Mesenchymal stem cell (in vitro differentiated cells and primary cell): Measurements from ENCODE around the gene C5orf47.

ENCODE experiments used
- DNase-seq: peaks from one replicate; pipeline ENCODE4 v3.0.0-alpha.2; 2013
- H2AFZ ChIP-seq: one replicate; pipeline ENCODE4 v1.6.1; 2013; ENCODE audit warnings: low read depth, mild to moderate bottlenecking, control low read depth, inconsistent platforms, low read length, moderate library complexity
- H2AK5ac ChIP-seq: 2 replicates; pipeline ENCODE4 v1.6.1; 2013; ENCODE audit warnings: low read length, moderate library complexity, mild to moderate bottlenecking, inconsistent platforms; ENCODE audit not compliant: severe bottlenecking
- H2BK120ac ChIP-seq: one replicate; pipeline ENCODE4 v1.6.1; 2013; ENCODE audit warnings: low read depth, mild to moderate bottlenecking, inconsistent platforms, low read length, moderate library complexity
- H2BK12ac ChIP-seq, 2 experiments: one replicate each; pipeline ENCODE4 v1.6.1; 2013; ENCODE audit warnings: inconsistent platforms in 2 of 2, low read length in 2 of 2, mild to moderate bottlenecking in 2 of 2, moderate library complexity in 2 of 2, control low read depth in 1 of 2
- H2BK15ac ChIP-seq: one replicate; pipeline ENCODE4 v1.6.1; 2013; ENCODE audit warnings: mild to moderate bottlenecking, low read depth, inconsistent platforms; ENCODE audit not compliant: poor library complexity, severe bottlenecking
- H2BK5ac ChIP-seq: 2 replicates; pipeline ENCODE4 v1.6.1; 2013; ENCODE audit warnings: low read depth, mild to moderate bottlenecking, low read length, control low read depth, inconsistent platforms; ENCODE audit not compliant: poor library complexity, severe bottlenecking
- H3K14ac ChIP-seq, 2 experiments: one replicate each; pipeline ENCODE4 v1.6.1; 2013; ENCODE audit warnings: inconsistent platforms in 2 of 2, low read length in 2 of 2, control low read depth in 1 of 2, mild to moderate bottlenecking in 1 of 2, moderate library complexity in 1 of 2
- H3K18ac ChIP-seq, 2 experiments: one replicate each; pipeline ENCODE4 v1.6.1; 2013; ENCODE audit warnings: inconsistent platforms in 2 of 2, low read length in 2 of 2, control low read depth in 1 of 2, low read depth in 1 of 2, mild to moderate bottlenecking in 1 of 2
- H3K23ac ChIP-seq, 2 experiments: one replicate each; pipeline ENCODE4 v1.6.1; 2013; ENCODE audit warnings: inconsistent platforms in 2 of 2, low read length in 2 of 2, mild to moderate bottlenecking in 2 of 2, moderate library complexity in 2 of 2, control low read depth in 1 of 2
- H3K27ac ChIP-seq: 2 replicates; pipeline ENCODE4 v1.5.1; 2013; ENCODE audit warnings: mild to moderate bottlenecking, moderate library complexity, low read length, control low read depth, inconsistent platforms; ENCODE audit not compliant: poor library complexity, severe bottlenecking
- H3K27me3 ChIP-seq, 2 experiments: 2 replicates each; pipeline versions ENCODE4 v1.6.1 to v1.7.0; 2013; ENCODE audit warnings: low read length in 2 of 2, mild to moderate bottlenecking in 2 of 2, moderate library complexity in 2 of 2, control low read depth in 1 of 2, inconsistent platforms in 1 of 2; ENCODE audit not compliant: control insufficient read depth in 1 of 2, insufficient read depth in 1 of 2
- H3K36me3 ChIP-seq, 2 experiments: 2 replicates each; pipeline versions ENCODE4 v1.6.1 to v1.7.0; 2013; ENCODE audit warnings: low read length in 2 of 2, control low read depth in 1 of 2, inconsistent platforms in 1 of 2, low read depth in 1 of 2, mild to moderate bottlenecking in 1 of 2; ENCODE audit not compliant: insufficient read depth in 2 of 2, control insufficient read depth in 1 of 2
- H3K4ac ChIP-seq, 2 experiments: one replicate each; pipeline ENCODE4 v1.6.1; 2013; ENCODE audit warnings: inconsistent platforms in 2 of 2, low read length in 2 of 2, mild to moderate bottlenecking in 2 of 2, moderate library complexity in 2 of 2, control low read depth in 1 of 2, low read depth in 1 of 2
- H3K4me1 ChIP-seq: 2 replicates; pipeline ENCODE4 v1.6.1; 2013; ENCODE audit warnings: low read depth, low read length, control low read depth; ENCODE audit not compliant: control insufficient read depth, insufficient read depth
- H3K4me2 ChIP-seq: 2 replicates; pipeline ENCODE4 v1.6.1; 2013; ENCODE audit warnings: low read length, mild to moderate bottlenecking, inconsistent platforms; ENCODE audit not compliant: poor library complexity, severe bottlenecking
- H3K4me3 ChIP-seq, 2 experiments: 2 replicates each; pipeline versions ENCODE4 v1.5.1 to v1.7.0; 2013; ENCODE audit warnings: low read length in 2 of 2, mild to moderate bottlenecking in 2 of 2, control low read depth in 1 of 2, low read depth in 1 of 2; ENCODE audit not compliant: insufficient read depth in 1 of 2
- H3K79me1 ChIP-seq: replicated peaks from 2 replicates; pipeline ENCODE4 v1.6.1; 2013; ENCODE audit warnings: mild to moderate bottlenecking, control low read depth, low read length, inconsistent platforms; ENCODE audit not compliant: poor library complexity, severe bottlenecking
- H3K9ac ChIP-seq: 2 replicates; pipeline ENCODE4 v1.7.0; 2013; ENCODE audit warnings: mild to moderate bottlenecking, low read length, moderate library complexity
- H3K9me3 ChIP-seq: 2 replicates; pipeline ENCODE4 v1.7.0; 2013; ENCODE audit warnings: mild to moderate bottlenecking, low read length; ENCODE audit not compliant: control insufficient read depth
- H4K8ac ChIP-seq: one replicate; pipeline ENCODE4 v1.6.1; 2013; ENCODE audit warnings: inconsistent platforms, mild to moderate bottlenecking, low read length, moderate library complexity
- H4K91ac ChIP-seq: one replicate; pipeline ENCODE4 v1.6.1; 2013; ENCODE audit warnings: mild to moderate bottlenecking, low read length, inconsistent platforms
- WGBS: methylation state at CpG from one replicate; pipeline ENCODE4 v1.1.7; 2013; ENCODE audit warnings: mixed read lengths; 5-methylcytosine and 5-hydroxymethylcytosine counted together

Gene C5orf47

GRCh38 chr5:174044466-174045254 is 55.7 kb downstream of the C5orf47 start:
- no peaks in the 10 kb centered on the region for H3K79me1 ChIP-seq
- no peak overlapping the region for H3K4ac ChIP-seq
- H3K27me3 ChIP-seq: no peaks in the 10 kb centered on the region
- no peak overlapping the region for H2BK12ac ChIP-seq
- no peak overlapping the region for H3K4me3 ChIP-seq
- 82% methylated on average over 5 of the region's 6 CpGs for WGBS
- no peak overlapping the region for H4K91ac ChIP-seq
- H3K4me2 ChIP-seq: no peak overlapping the region
- H3K27ac ChIP-seq: no peak overlapping the region
- H3K9ac ChIP-seq: no peak overlapping the region
- H3K36me3 ChIP-seq: no peaks in the 10 kb centered on the region
- no peak for DNase-seq
- H2BK120ac ChIP-seq: no peak overlapping the region
- no peak overlapping the region for H2AK5ac ChIP-seq
- no peak overlapping the region for H2AFZ ChIP-seq
- no peak overlapping the region for H3K23ac ChIP-seq
- no peak overlapping the region for H4K8ac ChIP-seq
- H3K18ac ChIP-seq: no peak overlapping the region
- H3K9me3 ChIP-seq: no peaks in the 10 kb centered on the region
- H3K4me1 ChIP-seq: peaks cover 1% of the 10 kb centered on the region
- no peak overlapping the region for H2BK15ac ChIP-seq
- no peak overlapping the region for H2BK5ac ChIP-seq
- no peak overlapping the region for H3K14ac ChIP-seq

DNA sequence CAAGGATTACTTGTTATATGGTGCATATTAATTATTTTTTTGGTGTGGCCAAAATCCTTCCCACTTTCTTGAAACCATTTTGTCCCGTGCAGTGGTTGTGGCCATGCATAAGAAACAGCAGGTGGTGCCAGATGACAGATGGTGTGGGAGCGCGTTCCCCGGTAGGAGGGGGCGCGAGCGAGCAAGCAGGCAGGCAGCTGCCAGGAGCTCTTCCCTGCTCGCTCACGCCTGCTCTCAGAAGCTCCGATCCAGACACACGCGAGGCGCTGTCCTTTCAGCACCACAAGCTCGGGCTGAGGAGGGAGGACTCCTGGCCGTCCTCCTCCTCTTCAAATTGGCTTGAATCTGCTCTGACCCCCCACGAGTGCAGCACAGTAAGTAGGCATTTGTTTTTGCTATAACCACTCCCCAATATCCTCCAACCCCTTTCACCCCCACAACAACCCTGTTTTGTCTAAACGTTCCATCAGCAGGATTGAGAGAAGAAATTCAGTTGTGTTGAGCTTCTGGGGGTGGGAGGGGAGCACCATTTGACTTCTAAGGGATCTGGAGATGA is 56.6 kb downstream of the C5orf47 start, which contains the start of gene NSG2:
TSS of gene NSG2 (plus strand) at position 237 of the 556 bp plus-strand sequence. CDS start 1,050 bp downstream, outside the sequence.
- DNase-seq: peak; percentile 80
- WGBS: 3% methylated on average over 15 of the region's 17 CpGs
- no peak within 1 kb of the TSS for H2AK5ac ChIP-seq
- no peak within 1 kb of the TSS for H2BK120ac ChIP-seq
- no peak within 1 kb of the TSS for H3K18ac ChIP-seq
- H3K27ac ChIP-seq: no peak within 1 kb of the TSS
- H2BK5ac ChIP-seq: no peak within 1 kb of the TSS
- H4K8ac ChIP-seq: no peak within 1 kb of the TSS
- H2BK12ac ChIP-seq: no peak within 1 kb of the TSS
- no peak within 1 kb of the TSS for H4K91ac ChIP-seq
- H2BK15ac ChIP-seq: no peak within 1 kb of the TSS
- H2AFZ ChIP-seq: no peak within 1 kb of the TSS
- H3K14ac ChIP-seq: no peak within 1 kb of the TSS
- no peak within 1 kb of the TSS for H3K4me3 ChIP-seq
- no peak within 1 kb of the TSS for H3K4me2 ChIP-seq
- H3K4me1 ChIP-seq: peaks cover 1% of the 10 kb centered on the region
- H3K23ac ChIP-seq: no peak within 1 kb of the TSS
- H3K9me3 ChIP-seq: no peaks in the 10 kb centered on the region
- H3K79me1 ChIP-seq: no peaks in the 10 kb centered on the region
- peaks cover 0 to 3% of the 10 kb centered on the region in 2 experiments for H3K27me3 ChIP-seq
- H3K9ac ChIP-seq: no peak within 1 kb of the TSS
- no peaks in the 10 kb centered on the region for H3K36me3 ChIP-seq
- H3K4ac ChIP-seq: no peak within 1 kb of the TSS

- Histone ChIP-seq H3K9me3 (no peaks in the 10 kb centered on the region), H3K4me2 (no peak overlapping the region), H3K18ac (no peak overlapping the region), H4K8ac (no peak overlapping the region), H3K4ac (no peak overlapping the region), H3K4me3 (no peak overlapping the region), H3K9ac (no peak overlapping the region), H3K4me1 (peaks cover 1% of the 10 kb centered on the region), H2BK5ac (no peak overlapping the region), H2BK12ac (no peak overlapping the region), H2AK5ac (no peak overlapping the region), H2AFZ (no peak overlapping the region), H3K14ac (no peak overlapping the region), H3K36me3 (no peaks in the 10 kb centered on the region), H3K27ac (no peak overlapping the region), H2BK15ac (no peak overlapping the region), H3K79me1 (no peaks in the 10 kb centered on the region), H2BK120ac (no peak overlapping the region), H4K91ac (no peak overlapping the region), H3K27me3 (peaks cover 0 to 6% of the 10 kb centered on the region in 2 experiments), H3K23ac (no peak overlapping the region)
- no peak for DNase-seq
- 59% methylated on average over 5 of the region's 5 CpGs for WGBS
Observed at GRCh38 chr5:174046558-174046957, 57.6 kb downstream of the C5orf47 start.

DNA sequence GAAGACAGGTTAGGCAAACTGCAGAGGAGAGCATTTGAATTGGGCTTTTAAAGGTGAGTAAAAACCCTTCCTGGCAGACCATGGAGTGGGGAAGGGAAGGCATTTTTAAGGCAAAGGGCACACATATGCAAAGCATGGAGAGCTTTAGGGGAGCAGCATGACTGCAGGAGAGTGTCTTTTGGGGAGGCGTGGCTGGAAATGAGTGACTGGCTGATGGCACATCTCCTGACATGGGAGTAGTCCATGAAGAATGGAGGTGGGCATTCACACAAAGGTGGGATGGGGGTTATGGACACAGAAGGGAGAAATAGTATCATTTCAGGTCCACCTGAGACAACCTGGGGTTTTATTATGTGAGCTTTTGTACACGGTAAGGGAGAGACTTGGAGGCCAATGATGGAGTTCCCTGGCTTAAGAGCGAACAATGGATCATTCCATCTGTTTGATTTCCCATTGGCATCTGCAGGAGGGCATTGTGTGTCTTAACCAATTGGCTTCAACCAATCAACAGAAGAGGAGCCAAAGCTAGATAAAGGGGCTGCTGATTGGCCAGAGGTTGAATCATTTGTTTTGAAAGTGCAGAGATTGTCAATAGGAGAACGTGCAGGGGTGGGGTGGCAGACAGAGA is 58.6 kb downstream of the C5orf47 start:
- no peak overlapping the region for H2BK15ac ChIP-seq
- no peaks in the 10 kb centered on the region for H3K36me3 ChIP-seq
- H3K18ac ChIP-seq: no peak overlapping the region
- H2AFZ ChIP-seq: no peak overlapping the region
- no peaks in the 10 kb centered on the region for H3K79me1 ChIP-seq
- H2BK120ac ChIP-seq: no peak overlapping the region
- no peak overlapping the region for H2AK5ac ChIP-seq
- no peak overlapping the region for H4K91ac ChIP-seq
- no peak overlapping the region for H4K8ac ChIP-seq
- H3K4ac ChIP-seq: no peak overlapping the region
- H3K14ac ChIP-seq: no peak overlapping the region
- peaks cover 0 to 6% of the 10 kb centered on the region in 2 experiments for H3K27me3 ChIP-seq
- no peak overlapping the region for H3K4me3 ChIP-seq
- H2BK12ac ChIP-seq: no peak overlapping the region
- no peaks in the 10 kb centered on the region for H3K9me3 ChIP-seq
- H3K4me1 ChIP-seq: peaks cover 1% of the 10 kb centered on the region
- H3K23ac ChIP-seq: no peak overlapping the region
- no peak for DNase-seq
- H3K27ac ChIP-seq: no peak overlapping the region
- 67% methylated on average over 4 of the region's 4 CpGs for WGBS
- H3K4me2 ChIP-seq: no peak overlapping the region
- no peak overlapping the region for H3K9ac ChIP-seq
- no peak overlapping the region for H2BK5ac ChIP-seq
